GM19099 (cell line): ENCODE results near the gene NMUR2.

ENCODE experiments used
- POLR2A ChIP-seq: IDR thresholded peaks from 3 replicates; pipeline ENCODE4 v1.6.1; 2011; ENCODE audit warnings: low read depth; ENCODE audit not compliant: insufficient read length; ENCODE audit errors: extremely low read depth

The NMUR2 gene

GRCh38 chr5:152405145-152405544 lies at the start of gene NMUR2:
Gene NMUR2, minus strand, starts transcription at chr5:152405279. Its CDS starts 166 bp downstream, at chr5:152405113.
- TF ChIP-seq POLR2A, result no peak

GRCh38 chr5:152443935-152444334 lies 38.9 kb upstream of the NMUR2 start:
- no peak for TF ChIP-seq POLR2A

- no peak for TF ChIP-seq POLR2A
Observed at GRCh38 chr5:152439791-152440190, 34.7 kb upstream of the NMUR2 start.

GRCh38 chr5:152437866-152438265 lies 32.8 kb upstream of the NMUR2 start:
- TF ChIP-seq POLR2A, result no peak

GRCh38 chr5:152427721-152428120 lies 22.6 kb upstream of the NMUR2 start:
- no peak for TF ChIP-seq POLR2A

GRCh38 chr5:152425083-152425482 lies 20.0 kb upstream of the NMUR2 start:
- TF ChIP-seq POLR2A, result no peak

- TF ChIP-seq POLR2A, result no peak
Observed at GRCh38 chr5:152424501-152424900, 19.4 kb upstream of the NMUR2 start.

- TF ChIP-seq POLR2A, result no peak
Observed at GRCh38 chr5:152422081-152422480, 17.0 kb upstream of the NMUR2 start.

GRCh38 chr5:152412129-152412528 lies 7.0 kb upstream of the NMUR2 start:
- no peak for TF ChIP-seq POLR2A

GRCh38 chr5:152406082-152406481 lies 1.0 kb upstream of the NMUR2 start:
- TF ChIP-seq POLR2A, result no peak

GRCh38 chr5:152404494-152404893 lies 585 bp downstream of the NMUR2 start:
- TF ChIP-seq POLR2A, result no peak

- no peak for TF ChIP-seq POLR2A
Observed at GRCh38 chr5:152403046-152403445, 2.0 kb downstream of the NMUR2 start.

GRCh38 chr5:152400846-152401245 lies 4.2 kb downstream of the NMUR2 start:
- no peak for TF ChIP-seq POLR2A

- TF ChIP-seq POLR2A, result no peak
Observed at GRCh38 chr5:152397581-152397980, 7.5 kb downstream of the NMUR2 start.

GRCh38 chr5:152393441-152393840 lies 11.6 kb downstream of the NMUR2 start:
- TF ChIP-seq POLR2A, result no peak

- no peak for TF ChIP-seq POLR2A
Observed at GRCh38 chr5:152389208-152389849, 15.8 kb downstream of the NMUR2 start.

- no peak for TF ChIP-seq POLR2A
Observed at GRCh38 chr5:152388610-152389009, 16.5 kb downstream of the NMUR2 start.

- no peak for TF ChIP-seq POLR2A
Observed at GRCh38 chr5:152380415-152381123, 24.5 kb downstream of the NMUR2 start.
